Prostate gland (tissue), 2 donors: Measurements from ENCODE around the gene SPNS2. TPM values are rescaled to one million over a fixed set of nuclear protein-coding genes. Genes with fewer than 3 reads are reported as not detected.

Experiments
- DNase-seq: peaks from one replicate; pipeline ENCODE4 v3.0.0-alpha.2; 2019; ENCODE audit warnings: low spot score
- H3K27ac ChIP-seq, 2 donors: fragments of 200-600 bp; sonication (generic); 2 replicates each; pipeline ENCODE4 v1.5.1; 2017 to 2019
- H3K27me3 ChIP-seq: fragments of 200-600 bp; sonication (generic); replicated peaks from 2 replicates; pipeline ENCODE4 v1.5.1; 2019; ENCODE audit not compliant: insufficient read depth
- H3K36me3 ChIP-seq, 2 donors: fragments of 200-600 bp; sonication (generic); 1 replicate in 1 of 2; 2 replicates in 1 of 2; pipeline versions ENCODE4 v1.5.1 to v1.8.1; 2017 to 2019
- H3K4me1 ChIP-seq: fragments of 200-600 bp; sonication (generic); replicated peaks from 2 replicates; pipeline ENCODE4 v1.5.1; 2019
- H3K4me3 ChIP-seq, 2 donors: fragments of 200-600 bp; sonication (generic); 2 replicates each; pipeline ENCODE4 v1.5.1; 2017 to 2019
- H3K9me3 ChIP-seq: fragments of 200-600 bp; sonication (generic); 2 replicates; pipeline ENCODE4 v1.5.1; 2017
- CTCF ChIP-seq, 4 experiments: fragments of 200-600 bp in 2 of 4; fragments of 450-650 bp in 2 of 4; sonication (generic) in 2 of 4; IDR thresholded peaks; 1 replicate in 3 of 4; 2 replicates in 1 of 4; pipeline ENCODE4 v1.5.1; 2016 to 2019; ENCODE audit warnings: antibody characterized with exemption in 4 of 4, mild to moderate bottlenecking in 2 of 4, moderate library complexity in 2 of 4
- POLR2A ChIP-seq: fragments of 450-650 bp; IDR thresholded peaks from one replicate; pipeline ENCODE4 v1.6.1; 2016; ENCODE audit warnings: antibody characterized with exemption, mild to moderate bottlenecking
- POLR2AphosphoS5 ChIP-seq: sonication (generic); formaldehyde crosslinking; IDR thresholded peaks from one replicate; pipeline ENCODE4 v1.6.1; 2017; ENCODE audit warnings: antibody characterized with exemption
- WGBS: methylation state at CpG from one replicate; pipeline ENCODE4 v1.1.5; 2018; 5-methylcytosine and 5-hydroxymethylcytosine counted together
- intact Hi-C: fragments of 100-400 bp; cut with DNase I; formaldehyde crosslinking; loops from one replicate; pipeline ENCODE4 v1.14.2; 2022
- total RNA-seq, 2 donors: library from RNA; depleted of rRNA; stranded (reverse); fragments of >200 nt; gene quantifications; one replicate each; pipeline ENCODE4 v1.1.0, GENCODE V29; 2016

Gene SPNS2
- total RNA-seq, 2 donors from 2014 or later = 6.6 to 14.0 TPM

- Histone ChIP-seq H3K9me3 (no peaks in the 10 kb centered on the region), H3K4me1 (no peaks in the 10 kb centered on the region), H3K4me3 (no peak overlapping the region), H3K27ac (no peak overlapping the region), H3K36me3 (no peaks in the 10 kb centered on the region), H3K27me3 (no peaks in the 10 kb centered on the region)
- intact Hi-C loops = loop anchor here (10.0 kb wide), 1 partner anchor 106 kb away; no protein-coding TSS in a partner anchor
- TF ChIP-seq CTCF (IDR thresholded peaks at IDR 0.05) = no peak
- no peak for TF ChIP-seq POLR2A
- TF ChIP-seq POLR2AphosphoS5 = no peak
- DNase-seq = no peak
- 73% methylated on average over 30 of the region's 30 CpGs for WGBS
Measured at GRCh38 chr17:4530799-4531730, 32.4 kb downstream of the SPNS2 start.

GRCh38 chr17:4531988-4532736, 33.5 kb downstream of the SPNS2 start:
- DNase-seq = no peak
- 93% methylated on average over 17 of the region's 17 CpGs for WGBS
- TF ChIP-seq POLR2AphosphoS5 (no peak), CTCF (IDR thresholded peaks at IDR 0.05) (no peak), POLR2A (no peak)
- no peak overlapping the region for H3K4me3 ChIP-seq
- H3K27me3 ChIP-seq = no peaks in the 10 kb centered on the region
- no peaks in the 10 kb centered on the region for H3K4me1 ChIP-seq
- no peak overlapping the region for H3K27ac ChIP-seq
- intact Hi-C loops = loop anchor here (10.0 kb wide), 1 partner anchor 107 kb away; no protein-coding TSS in a partner anchor
- no peaks in the 10 kb centered on the region for H3K36me3 ChIP-seq
- no peaks in the 10 kb centered on the region for H3K9me3 ChIP-seq

- H3K4me3 ChIP-seq = no peak overlapping the region
- no peaks in the 10 kb centered on the region for H3K27me3 ChIP-seq
- WGBS = 84% methylated on average over 33 of the region's 33 CpGs
- no peaks in the 10 kb centered on the region for H3K4me1 ChIP-seq
- TF ChIP-seq POLR2AphosphoS5 (no peak), CTCF (IDR thresholded peaks at IDR 0.05) (no peak), POLR2A (no peak)
- intact Hi-C loops = loop anchor here (10.0 kb wide), 1 partner anchor 108 kb away; no protein-coding TSS in a partner anchor
- DNase-seq = no peak
- no peak overlapping the region for H3K27ac ChIP-seq
- no peaks in the 10 kb centered on the region for H3K9me3 ChIP-seq
- no peaks in the 10 kb centered on the region for H3K36me3 ChIP-seq
Measured at GRCh38 chr17:4532860-4533522, 34.3 kb downstream of the SPNS2 start.

GRCh38 chr17:4533523-4534504, 35.1 kb downstream of the SPNS2 start:
- 50% methylated on average over 22 of the region's 23 CpGs for WGBS
- TF ChIP-seq CTCF (IDR thresholded peaks at IDR 0.05) = no peak
- TF ChIP-seq POLR2AphosphoS5 = no peak
- no peak for TF ChIP-seq POLR2A

More at GRCh38 chr17:4533523-4534504, 35.1 kb downstream of the SPNS2 start:
- DNase-seq = no peak
- Histone ChIP-seq H3K4me1 (no peaks in the 10 kb centered on the region), H3K27me3 (no peaks in the 10 kb centered on the region), H3K27ac (no peak overlapping the region), H3K4me3 (no peak overlapping the region), H3K9me3 (no peaks in the 10 kb centered on the region), H3K36me3 (no peaks in the 10 kb centered on the region)
- intact Hi-C loops = loop anchor here (10.0 kb wide), 1 partner anchor 109 kb away; no protein-coding TSS in a partner anchor
